Heart left ventricle (tissue), 13 donors: ENCODE results near the gene ATP7B.

ENCODE experiments used
- CTCF ChIP-seq, 12 donors: fragments of 200-600 bp; sonication (generic) in 4 of 12; IDR thresholded peaks; one replicate each; pipeline versions ENCODE4 v1.5.0 to v1.8.0; 2018 to 2022; ENCODE audit warnings: antibody characterized with exemption in 12 of 12, mild to moderate bottlenecking in 5 of 12
- POLR2A ChIP-seq, 2 donors: fragments of 450-650 bp; IDR thresholded peaks; one replicate each; pipeline ENCODE4 v1.6.1; 2017; ENCODE audit warnings: antibody characterized with exemption in 2 of 2, mild to moderate bottlenecking in 2 of 2, moderate library complexity in 2 of 2
- donor health status: ischemic (EF 13 %, LVEDD 7.1; RV severe dilation, severe dysfunction).
- donor health status: DM: no; HTN: yes; CAD: no.
- donor health status: DM: no; HTN: no; CAD: no.
- donor health status: ischemic (EF 25% LVEDD 6.9; RV normal size, moderate dysfunction).
- donor health status: ischemic (EF 25% LVEDD 5.7; RV mildly dilated, moderate dysfunction).
- donor health status: ischemic (EF 35%, LVEDD 5.7; RV mildly dilated, moderate dysfunction).
- donor health status: nonischemic (EF 11% LVEDD 7.7; RV severe dilation, severe dysfunction).
- donor health status: DM: yes; HTN: yes; CAD: no.
- donor health status: PGD.
- donor health status: ischemic (EF 29% LVEDD 5.4; RV normal size, mild dysfunction).
- donor health status: nonischemic (EF 23%, LVEDD 6.1; RV moderate dilation, normal function).

- TF ChIP-seq CTCF (IDR thresholded peaks at IDR 0.05): no peak
- no peak for TF ChIP-seq POLR2A (IDR thresholded peaks at IDR 0.05)
Measured at GRCh38 chr13:51956717-51957116, 54.5 kb downstream of the ATP7B start.
